ENCODE measurements around the gene ENDOV.

- TF ChIP-seq, protein P1, sequence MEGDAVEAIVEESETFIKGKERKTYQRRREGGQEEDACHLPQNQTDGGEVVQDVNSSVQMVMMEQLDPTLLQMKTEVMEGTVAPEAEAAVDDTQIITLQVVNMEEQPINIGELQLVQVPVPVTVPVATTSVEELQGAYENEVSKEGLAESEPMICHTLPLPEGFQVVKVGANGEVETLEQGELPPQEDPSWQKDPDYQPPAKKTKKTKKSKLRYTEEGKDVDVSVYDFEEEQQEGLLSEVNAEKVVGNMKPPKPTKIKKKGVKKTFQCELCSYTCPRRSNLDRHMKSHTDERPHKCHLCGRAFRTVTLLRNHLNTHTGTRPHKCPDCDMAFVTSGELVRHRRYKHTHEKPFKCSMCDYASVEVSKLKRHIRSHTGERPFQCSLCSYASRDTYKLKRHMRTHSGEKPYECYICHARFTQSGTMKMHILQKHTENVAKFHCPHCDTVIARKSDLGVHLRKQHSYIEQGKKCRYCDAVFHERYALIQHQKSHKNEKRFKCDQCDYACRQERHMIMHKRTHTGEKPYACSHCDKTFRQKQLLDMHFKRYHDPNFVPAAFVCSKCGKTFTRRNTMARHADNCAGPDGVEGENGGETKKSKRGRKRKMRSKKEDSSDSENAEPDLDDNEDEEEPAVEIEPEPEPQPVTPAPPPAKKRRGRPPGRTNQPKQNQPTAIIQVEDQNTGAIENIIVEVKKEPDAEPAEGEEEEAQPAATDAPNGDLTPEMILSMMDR (conservative IDR thresholded peaks at IDR 0.05; ENCODE audit: low read depth, low read length), result no peak
- no peak for TF ChIP-seq EZH2 (IDR thresholded peaks at IDR 0.05; ENCODE audit: borderline replicate concordance, low read depth, low read length, poor library complexity, severe bottlenecking)
These were observed 40.4 kb downstream of the ENDOV start for GRCh38 chr17:80455336-80455710.
